AG08395 (cell line): Measurements from ENCODE around the gene CFAP210.

Experiments used
- DNase-seq: peaks from one replicate; pipeline ENCODE4 v3.0.0; 2012; ENCODE audit warnings: mixed read lengths, low spot score

Gene CFAP210, protein sequence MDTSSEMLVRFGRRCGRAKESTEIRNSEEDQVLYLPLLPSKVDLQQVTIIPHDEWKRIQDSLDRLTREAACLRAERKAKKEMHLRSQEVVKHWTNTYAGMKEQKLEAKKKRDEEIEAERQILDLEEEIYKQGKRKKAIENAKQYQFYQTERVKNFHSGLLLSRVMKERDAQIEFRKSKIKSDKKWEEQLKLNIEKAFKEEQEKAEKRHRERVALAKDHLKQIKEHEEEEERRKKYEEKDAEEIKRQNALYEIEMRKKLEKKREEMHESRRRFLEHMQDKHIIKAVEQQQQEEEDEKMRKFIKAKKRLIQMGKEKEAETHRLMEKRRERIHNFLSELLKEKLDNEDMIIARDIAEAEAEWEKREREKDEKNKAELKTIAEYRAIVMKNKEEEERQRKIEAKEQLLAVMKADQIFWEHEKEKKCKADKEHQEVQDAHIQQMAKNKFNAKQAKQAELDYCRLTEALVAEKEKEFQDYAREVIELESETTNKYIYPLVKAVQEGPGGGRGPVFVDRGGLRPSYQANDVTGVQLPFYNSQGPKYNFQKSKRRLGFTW

GRCh38 chr2:169694113-169694893 lies at the start of gene CFAP210, which contains the start of gene PHOSPHO2:
TSS of gene CFAP210 (minus strand) at chr2:169694405. CDS start at chr2:169694327, 78 bp downstream.
TSS of gene PHOSPHO2 (plus strand) at chr2:169694469. CDS start at chr2:169700972, 6,503 bp downstream.
- peak; percentile 98 for DNase-seq

DNA sequence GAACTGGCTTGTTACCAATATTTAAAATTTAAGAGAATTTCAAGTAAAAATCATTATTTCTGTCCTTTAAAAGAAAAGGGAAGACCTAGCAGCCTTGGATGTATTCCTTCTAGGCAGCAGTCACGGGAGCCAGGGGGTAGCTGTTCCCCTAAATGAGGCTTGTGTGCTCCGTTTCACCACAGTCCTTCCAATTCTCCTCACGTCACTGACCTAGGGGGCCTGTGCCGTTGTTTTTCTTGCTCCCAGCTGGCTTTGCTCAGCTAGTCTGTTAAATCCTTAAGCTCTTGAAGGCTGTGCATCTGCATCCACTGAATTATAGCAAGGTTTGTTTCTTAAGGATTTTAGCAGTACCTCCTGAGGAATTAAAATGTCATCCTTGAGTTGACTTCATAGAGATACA lies 49.3 kb upstream of the CFAP210 start:
- no peak for DNase-seq

DNA sequence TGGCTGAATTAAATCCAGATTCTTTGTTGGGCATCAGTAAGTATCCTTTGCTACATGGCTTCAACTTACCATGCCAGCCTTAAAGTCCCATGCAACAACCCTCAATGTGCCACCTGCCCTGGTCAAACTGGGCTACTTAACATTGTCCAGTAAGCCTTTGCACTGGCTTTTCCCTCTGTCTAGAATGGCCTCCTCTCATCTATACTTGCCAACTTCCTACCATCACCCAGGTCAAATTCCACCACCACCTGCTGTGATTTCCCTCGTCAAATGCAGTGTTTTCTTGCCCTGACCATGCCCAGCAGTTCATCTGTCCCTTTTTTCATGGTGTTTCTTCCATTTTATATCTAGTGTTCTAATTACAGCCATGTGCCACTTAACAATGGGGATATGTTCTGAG lies 45.1 kb upstream of the CFAP210 start:
- no peak for DNase-seq

DNA sequence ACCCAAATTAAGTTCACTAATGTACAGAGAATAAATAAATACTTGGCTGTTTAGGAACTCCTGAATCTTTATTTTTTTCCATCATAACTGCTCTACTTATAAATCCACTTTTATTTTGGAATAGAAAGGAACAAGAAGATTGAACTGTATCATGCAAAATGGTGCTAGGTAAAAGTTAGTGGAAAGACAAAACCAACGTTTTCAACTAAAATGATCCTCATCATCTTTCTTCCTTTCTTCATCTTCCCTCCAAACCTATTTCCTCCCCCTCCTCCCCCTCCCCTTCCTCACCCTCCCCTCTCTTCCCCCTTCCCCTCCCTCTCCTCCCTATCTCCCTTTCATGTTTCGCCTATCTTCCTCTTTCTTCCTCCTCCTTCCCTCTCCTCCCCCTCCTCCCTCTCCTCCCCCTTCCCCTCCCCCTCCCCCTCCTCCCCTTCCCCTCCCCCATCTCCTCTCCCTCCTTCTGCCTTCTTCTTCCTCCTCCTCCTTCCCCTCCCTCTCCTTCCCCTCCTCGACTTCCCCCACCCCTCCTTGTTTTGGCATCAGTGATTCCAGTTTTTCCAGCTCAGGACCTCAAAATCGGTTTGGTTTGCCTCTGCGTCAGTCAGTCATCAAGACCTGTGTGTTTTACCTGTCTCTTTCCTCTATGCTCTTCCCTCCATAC lies 44.5 kb upstream of the CFAP210 start:
- DNase-seq = no peak

GRCh38 chr2:169736902-169737301 lies 42.7 kb upstream of the CFAP210 start:
- DNase-seq = no peak

DNA sequence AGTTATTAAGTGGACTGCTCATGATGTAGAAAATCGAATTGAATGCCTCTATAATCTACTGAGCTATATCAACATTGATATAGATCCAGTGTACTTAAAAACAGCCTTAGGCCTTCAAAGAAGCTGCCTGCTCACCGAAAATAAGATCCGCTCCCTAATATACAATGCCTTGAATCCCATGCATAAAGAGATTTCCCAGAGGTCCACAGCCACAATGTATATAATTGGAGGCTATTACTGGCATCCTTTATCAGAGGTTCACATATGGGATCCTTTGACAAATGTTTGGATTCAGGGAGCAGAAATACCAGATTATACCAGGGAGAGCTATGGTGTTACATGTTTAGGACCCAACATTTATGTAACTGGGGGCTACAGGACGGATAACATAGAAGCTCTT lies 41.4 kb upstream of the CFAP210 start:
- no peak for DNase-seq

DNA sequence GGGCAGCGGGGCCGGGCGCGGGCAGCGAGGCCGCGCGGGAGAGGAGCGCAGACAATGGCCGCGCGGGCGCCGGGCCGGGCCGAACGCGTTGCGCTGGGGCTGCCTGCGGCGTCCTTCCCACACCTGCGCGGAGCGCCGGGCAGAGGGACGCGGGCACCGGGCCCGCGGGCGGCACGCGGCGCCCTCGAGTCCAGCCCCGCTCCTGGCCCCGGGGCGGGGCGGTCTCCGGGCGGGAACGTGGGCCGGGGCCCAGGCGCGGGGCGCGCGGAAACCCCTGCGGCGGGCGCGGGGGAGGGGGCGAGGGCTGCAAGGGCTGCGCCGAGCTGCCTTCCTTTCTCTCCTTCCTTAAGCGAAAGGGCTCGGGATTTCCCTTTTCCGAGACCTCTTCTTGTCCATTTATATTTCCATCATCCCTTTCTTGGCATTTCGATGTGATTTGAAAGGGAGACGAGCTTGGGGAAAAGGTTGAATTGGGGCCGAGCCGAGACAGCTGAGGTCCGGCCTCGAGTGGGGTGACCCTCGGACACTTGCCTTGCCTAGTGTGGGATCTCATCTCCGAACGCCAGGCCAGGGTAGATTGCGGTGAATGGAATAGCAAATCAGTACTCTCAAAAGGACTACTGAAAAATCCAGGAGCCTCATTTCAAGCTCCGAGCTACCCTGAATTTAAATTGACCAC lies 40.1 kb upstream of the CFAP210 start:
- no peak for DNase-seq

DNA sequence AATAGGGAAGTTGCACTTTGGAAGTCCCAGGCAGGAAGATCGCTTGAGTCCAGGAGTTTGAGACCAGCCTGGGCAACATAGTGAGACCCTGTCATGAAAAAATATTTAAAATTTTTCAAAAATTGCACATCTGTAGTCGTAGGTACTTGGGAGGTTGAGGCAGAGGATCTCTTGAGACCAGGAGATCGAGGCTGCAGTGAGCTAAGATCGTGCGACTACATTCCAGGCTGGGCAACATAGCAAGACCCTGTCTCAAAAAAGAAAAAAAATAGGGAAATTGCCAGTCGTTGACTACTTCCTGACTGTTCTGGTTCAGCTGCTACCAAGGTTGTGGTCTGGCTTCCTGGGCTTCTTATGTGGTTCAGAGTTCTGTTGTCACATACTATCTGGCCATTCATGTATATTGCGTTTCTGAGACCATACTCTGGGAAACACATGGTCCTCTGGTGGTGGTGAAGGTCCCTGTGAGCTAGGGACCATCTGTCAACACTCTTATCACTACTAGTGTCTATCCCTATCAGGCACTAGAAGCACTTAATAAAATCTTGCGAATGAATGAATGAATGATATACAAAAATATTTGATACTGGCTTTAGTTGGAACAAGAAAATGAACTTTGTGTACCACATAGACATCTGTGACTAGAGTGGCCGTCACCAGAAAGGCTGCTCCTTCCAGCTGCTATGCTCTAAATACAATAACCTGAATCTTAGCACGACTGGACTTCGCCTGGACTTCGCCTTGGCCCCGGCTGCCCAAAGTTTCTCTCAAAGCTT lies 38.6 kb upstream of the CFAP210 start:
- DNase-seq = no peak

- DNase-seq = no peak
Observed at GRCh38 chr2:169732075-169732474, 37.9 kb upstream of the CFAP210 start.

DNA sequence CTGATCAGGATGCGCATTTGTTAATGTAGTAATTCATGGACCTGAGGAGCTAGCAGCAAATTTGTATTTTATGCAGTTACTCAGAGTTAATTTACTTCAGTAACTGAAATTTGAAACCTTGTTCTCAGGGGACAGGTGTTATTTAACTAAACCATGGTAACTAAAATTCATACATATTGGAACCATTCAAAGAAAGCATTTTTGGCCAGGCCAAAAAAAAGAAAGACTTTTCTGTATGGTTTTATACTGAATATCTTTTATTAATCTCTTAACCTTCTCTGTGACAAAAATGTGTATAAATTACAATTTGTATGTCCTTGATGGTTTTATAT lies 35.0 kb upstream of the CFAP210 start:
- no peak for DNase-seq

DNA sequence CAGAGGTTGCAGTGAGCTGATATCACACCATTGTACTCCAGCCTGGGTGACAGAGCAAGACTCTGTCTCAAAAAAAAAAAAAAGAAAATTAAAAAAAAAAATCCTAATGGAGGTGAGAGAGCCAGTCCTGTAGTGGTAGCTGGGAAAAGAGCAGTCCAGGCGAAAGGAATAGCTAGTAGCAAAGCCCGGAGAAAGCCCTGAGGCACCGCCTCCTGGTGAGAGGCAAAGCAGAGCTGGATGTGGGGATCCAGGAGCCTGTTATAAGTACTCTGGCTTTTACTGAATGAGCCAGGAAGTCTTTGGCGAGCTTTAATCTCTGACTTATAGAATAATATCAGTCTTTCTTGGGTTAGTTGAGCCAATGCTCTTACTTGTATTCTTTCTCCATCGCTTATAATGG lies 32.9 kb upstream of the CFAP210 start:
- no peak for DNase-seq

DNA sequence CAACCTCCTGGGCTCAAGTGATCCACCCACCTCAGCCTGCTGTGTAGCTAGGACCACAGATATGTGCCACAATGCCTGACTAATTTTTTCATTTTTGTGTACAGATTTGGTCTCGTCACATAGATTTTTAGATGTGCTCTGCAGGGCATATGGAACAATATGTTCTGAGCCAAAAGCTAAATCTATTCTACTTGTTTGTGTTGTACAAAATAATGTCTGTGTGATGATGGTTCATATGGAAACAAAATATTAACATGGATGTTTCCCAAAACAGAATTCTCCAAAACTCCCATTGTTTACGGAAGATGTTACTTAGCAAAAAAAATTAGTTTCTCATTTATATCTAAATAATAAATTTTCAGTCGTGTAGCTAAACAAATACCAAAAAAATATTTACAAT lies 26.8 kb upstream of the CFAP210 start:
- DNase-seq = no peak

- DNase-seq = no peak
Observed at GRCh38 chr2:169718930-169719504, 24.8 kb upstream of the CFAP210 start.

DNA sequence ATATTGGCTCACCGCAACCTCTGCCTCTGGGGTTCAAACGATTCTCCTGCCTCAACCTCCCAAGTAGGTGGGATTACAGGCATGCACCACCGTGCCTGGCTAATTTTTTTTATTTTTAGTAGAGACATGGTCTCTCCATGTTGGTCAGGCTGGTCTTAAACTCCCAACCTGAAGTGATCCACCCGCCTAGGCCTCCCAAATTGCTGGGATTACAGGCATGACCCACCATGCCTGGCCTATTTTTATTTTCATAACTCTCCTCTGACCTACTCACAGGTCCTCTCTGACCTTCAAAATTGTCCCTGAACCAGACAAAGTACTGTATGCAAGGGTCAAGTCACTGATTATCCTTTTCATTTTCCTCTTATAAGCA lies 23.5 kb upstream of the CFAP210 start:
- DNase-seq = no peak

DNA sequence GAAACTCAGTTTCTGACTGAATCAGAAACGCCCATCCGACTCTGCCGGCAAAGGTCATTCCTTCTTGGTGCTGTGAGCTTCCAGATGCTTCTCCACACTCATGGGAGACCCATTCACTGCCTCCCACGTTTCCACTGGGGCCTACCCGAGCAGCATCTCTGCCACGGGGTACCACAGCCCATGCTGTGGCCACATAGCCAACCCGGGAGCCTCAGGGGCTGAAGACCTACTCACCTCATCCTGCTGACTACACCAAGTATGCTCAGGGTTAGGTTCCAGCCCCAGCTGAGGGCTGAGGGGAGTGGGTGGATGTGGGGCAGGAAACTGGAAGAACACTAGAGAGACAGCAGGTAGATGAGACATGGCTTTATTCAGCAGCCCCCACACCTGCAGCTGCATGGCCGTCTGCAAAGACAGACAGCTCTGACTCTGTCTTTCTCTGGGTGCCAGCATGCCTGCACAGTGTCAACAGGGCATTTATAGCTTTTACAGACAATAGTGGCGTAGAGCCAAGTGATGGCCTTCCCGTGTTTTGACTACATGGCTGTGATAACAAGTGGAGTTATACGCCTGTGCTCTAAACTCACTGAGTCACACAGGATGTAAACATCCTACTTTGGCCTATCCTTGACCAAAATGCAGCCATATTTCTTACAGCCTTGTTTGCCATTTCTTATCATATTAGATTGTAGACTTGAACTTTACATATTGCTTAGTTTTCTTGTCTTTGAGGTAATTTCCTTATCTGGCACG lies 22.9 kb upstream of the CFAP210 start:
- no peak for DNase-seq

DNA sequence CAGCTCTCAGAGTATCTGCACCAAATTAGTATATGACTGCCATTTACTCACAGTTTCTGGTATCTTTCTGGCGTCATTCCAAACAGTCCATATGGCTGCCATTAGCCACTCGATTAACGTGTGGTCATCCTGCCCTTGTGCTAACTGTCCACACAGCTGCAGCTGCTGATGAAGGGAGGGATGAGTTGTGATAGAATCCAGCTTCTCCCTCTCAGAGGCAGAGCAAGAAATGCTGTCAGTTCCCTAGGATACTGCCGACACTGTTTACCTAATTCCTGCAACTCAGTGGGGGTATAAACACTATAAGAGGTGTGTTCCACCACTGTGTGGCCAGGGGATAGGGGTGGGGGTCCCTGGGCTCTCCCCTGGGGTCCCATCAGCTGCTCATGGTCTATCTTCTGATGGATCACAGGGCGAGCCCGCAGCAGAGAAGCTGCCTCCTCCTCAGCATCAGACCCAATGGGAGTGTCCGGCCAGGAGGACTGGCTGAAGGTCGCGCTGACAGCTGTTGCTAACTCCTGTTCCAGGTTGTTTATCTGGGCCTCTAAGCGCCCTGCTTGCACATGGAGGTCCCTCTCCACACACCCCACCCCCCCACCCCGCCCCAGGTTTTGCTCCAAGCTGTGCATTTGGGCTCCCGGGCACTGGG lies 22.2 kb upstream of the CFAP210 start:
- peak; percentile 42 for DNase-seq

DNA sequence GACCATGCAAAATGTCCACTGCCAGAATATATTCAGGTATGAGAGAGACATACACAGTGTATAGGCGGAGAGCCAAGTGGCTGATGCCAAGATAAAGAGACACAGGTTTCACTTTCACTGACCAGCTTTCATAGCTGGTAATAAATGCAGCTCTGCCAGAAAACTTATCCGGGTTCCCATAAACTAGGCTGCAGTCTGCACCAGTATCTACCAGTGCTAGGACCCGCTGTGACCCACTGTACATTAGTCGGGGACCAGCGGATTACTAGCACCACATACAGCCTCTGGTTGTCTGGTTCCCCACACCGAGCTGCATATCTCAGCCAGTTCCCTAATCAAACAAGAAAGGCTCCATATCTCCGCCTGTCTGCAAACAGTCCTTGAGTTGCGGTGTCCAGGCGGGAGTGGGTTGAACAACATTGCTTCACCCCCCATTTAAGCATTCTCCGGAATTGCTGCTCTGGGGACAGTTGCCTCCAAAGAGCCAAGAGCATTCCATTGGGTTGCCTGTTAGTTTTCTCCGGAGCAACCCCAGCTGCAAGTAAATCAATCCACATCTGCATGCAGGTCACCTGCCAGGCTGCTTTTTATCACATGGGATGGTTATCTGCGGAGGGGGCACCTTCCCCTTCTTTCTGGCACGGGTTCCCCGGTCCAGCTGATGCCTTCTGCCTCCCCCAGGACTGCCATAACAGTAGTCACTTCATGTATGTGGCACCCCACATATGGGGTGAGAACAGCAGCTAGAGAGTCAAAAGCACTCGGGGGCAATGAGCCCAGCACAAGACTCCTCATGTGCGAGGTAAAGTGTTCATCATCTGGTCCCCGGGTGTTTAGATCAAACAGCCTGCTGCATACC lies 21.4 kb upstream of the CFAP210 start:
- DNase-seq = peak; percentile 35

DNA sequence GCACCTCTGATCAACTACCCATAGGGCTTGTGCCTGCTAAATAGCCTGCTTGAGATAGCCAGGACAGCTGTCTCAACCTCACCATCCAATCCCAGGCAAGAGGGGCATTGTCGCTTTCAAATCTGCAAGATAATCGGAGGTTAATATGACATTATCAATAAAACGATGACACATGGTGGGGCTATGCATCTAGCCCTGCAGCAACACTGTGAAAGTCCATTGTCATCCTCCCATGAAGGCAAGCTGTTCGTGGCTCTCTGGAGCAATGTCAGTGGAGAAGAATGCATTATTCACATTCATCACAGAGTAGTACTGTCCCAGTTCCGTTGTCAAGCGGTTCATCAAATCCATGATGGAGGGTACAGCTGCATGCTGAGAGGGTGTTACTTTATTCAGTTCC lies 20.5 kb upstream of the CFAP210 start:
- peak; percentile 14 for DNase-seq

DNA sequence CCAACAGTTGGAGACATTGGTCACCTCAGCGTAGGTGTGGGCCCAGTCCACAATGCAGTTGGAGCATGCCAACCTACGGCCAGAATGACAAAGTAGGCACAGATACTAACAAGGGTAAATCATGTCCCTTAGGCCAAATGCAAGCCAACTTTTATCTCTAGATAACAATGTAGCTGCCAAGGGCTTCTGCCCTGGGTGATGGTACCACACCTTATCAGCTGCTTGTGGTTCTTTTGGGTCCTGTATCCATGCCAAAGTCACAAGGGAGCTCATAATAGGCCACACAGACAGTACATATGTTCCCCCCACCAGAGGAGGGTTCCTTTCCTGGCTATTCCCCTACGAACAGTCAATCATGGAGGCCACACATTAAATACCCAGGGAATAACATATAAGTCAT lies 19.1 kb upstream of the CFAP210 start:
- no peak for DNase-seq
